ENCODE measurements around the gene AGO1.
A peak's percentile ranks its signal among the peaks of the same experiment; 100 is the strongest.
"Not testable (repeated sequence)": the region's sequence is repeated elsewhere in the genome, so short reads cannot be mapped to it uniquely, and the experiment has no call there.

Gene AGO1

DNA sequence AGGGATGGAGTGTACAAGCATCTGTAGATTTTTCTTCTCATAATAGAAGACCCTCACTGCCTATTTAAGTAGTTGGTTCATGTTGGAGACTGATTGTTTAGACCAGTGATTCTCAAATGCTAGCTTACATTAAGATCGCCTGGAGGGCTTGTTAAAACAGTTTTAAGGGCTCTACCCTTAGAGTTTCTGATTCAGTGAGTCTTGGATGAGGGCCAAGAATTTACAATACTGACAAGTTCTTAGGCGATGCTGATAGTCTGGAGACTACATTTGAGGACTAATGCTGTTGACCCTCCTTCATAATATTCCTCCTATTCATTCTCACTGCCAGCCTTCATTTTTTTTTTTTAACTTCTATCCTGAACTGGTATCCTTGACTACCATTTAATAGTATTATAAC, 32.7 kb downstream of the AGO1 start:
- DNase-seq (ENCODE audit: low spot score): no peak

DNA sequence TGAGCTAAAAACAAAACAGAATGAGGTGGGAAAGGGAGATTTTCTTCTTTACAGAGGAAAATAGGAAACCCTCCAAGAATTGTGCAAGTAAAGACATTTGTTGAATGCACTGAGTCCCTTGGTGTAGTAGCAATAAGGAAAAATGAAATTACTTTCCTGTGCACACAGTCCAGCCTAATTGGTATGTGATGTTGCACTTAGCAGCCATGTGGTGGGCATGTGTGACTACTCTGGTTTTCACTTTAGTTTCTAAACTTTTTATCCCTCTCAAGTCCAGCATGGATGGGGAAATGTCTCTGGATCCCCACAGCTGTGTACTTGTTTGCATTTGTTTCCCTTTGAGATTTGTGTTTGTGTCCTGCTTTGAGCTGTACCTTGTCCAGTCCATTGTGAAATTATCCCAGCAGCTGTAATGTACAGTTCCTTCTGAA, 40.8 kb downstream of the AGO1 start:
- no peak for DNase-seq (ENCODE audit: low spot score)

- no peak for DNase-seq (ENCODE audit: low spot score)
Observed at GRCh38 chr1:35924838-35925237, 41.8 kb downstream of the AGO1 start.

GRCh38 chr1:35925741-35926140, 42.7 kb downstream of the AGO1 start:
- no peak for DNase-seq (ENCODE audit: low spot score)

DNA sequence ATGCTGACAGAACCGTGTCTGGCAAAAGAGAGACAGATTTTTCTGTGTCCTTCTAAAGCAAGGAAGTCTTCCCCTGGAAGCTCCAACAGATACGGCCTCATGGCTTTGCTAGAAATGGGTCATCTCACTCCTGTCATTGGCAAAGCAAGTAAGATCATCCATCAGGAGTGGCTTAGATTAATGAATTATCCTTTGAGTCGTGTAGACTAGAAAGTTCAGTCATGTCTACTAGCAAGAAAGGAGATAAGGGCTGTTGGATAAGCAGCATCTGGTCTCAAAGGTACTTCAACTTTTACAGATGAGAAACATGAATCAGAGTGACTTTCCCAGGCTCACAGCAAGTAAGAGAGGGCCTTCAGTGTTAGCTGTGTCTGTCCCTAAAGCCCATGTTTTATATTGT, 44.5 kb downstream of the AGO1 start:
- no peak for DNase-seq (ENCODE audit: low spot score)

- DNase-seq (ENCODE audit: low spot score): peak; percentile 31
Observed at GRCh38 chr1:35929730-35930592, 47.0 kb downstream of the AGO1 start.

GRCh38 chr1:35930593-35931445, 47.8 kb downstream of the AGO1 start, which contains the start of gene AGO3:
Gene AGO3, plus strand, starts transcription at chr1:35931105. Its CDS starts 322 bp downstream, at chr1:35931427.
- DNase-seq (ENCODE audit: low spot score): peak; percentile 83

GRCh38 chr1:35931446-35932157, 48.6 kb downstream of the AGO1 start:
- peak; percentile 2 for DNase-seq (ENCODE audit: low spot score)

DNA sequence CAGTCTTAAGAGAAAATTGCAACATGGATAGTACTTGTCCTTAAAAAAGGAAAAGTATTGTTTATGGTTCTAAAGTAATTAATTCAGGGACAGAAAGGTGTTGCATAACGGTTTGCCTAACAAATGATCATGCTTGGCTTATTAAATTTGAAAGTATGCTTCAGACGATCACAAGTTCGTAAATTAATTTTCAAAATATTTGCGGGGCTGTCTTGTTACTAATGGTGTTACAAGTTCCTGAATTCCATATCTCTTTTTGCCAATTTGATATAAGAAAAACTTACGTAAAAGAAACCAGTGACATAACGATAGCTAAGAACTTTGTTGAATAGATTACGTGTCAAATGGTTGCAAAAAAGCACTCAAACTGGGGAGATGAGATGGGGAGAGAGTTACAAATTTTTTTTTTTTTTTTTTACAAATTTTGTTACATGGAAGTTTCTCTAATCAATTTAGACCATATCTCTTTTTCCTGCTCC, 49.2 kb downstream of the AGO1 start:
- DNase-seq (ENCODE audit: low spot score): no peak

- DNase-seq (ENCODE audit: low spot score): no peak
Observed at GRCh38 chr1:35932941-35933340, 49.9 kb downstream of the AGO1 start.

DNA sequence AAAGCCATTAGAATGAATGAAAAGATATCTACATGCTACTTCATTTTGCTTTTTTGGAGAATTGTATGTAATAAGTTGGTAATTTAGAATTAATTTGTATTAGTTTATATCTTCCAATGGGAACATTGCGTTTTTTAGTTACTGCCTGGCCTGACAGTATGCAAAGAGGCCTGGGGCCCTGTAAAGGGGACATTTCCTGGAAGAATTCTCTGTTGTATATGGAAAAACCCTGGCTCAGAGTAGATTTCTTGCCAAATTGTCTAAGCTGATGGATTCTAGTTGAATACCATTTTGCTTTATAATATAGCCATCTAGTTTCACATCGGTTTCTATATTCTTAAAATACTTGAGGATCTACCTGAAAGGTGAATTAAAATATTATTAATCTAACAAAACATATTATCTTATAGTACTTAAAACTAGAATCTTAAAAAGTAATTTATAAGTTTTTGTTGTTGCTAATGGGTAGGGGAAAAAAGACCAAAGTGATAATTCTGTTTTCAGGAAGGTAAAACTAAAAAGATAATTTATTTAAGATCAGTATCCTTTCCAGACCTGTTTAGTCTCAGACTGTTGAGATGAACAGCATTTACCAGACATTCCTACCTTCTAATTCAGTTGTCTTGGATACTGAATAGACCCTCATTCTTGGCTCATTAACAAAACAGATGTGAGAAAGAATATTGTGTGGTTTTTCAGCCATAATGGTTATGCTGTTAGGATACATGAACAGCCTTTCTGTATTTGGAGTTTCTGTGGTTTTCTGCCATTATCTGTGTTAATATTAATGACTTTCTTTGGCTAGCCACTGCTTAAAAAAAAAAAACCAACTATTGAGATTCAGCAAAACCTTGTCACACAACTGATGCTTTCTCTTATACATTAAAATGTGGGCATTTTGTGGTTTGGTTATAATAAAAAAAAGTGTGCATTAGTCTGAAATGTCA, 52.7 kb downstream of the AGO1 start:
- no peak for DNase-seq (ENCODE audit: low spot score)

- DNase-seq (ENCODE audit: low spot score): no peak
Observed at GRCh38 chr1:35936838-35937237, 53.8 kb downstream of the AGO1 start.

- no peak for DNase-seq (ENCODE audit: low spot score)
Observed at GRCh38 chr1:35939484-35939883, 56.5 kb downstream of the AGO1 start.

GRCh38 chr1:35945327-35945726, 62.3 kb downstream of the AGO1 start:
- DNase-seq (ENCODE audit: low spot score): no peak

GRCh38 chr1:35947547-35947946, 64.5 kb downstream of the AGO1 start:
- no peak for DNase-seq (ENCODE audit: low spot score)

DNA sequence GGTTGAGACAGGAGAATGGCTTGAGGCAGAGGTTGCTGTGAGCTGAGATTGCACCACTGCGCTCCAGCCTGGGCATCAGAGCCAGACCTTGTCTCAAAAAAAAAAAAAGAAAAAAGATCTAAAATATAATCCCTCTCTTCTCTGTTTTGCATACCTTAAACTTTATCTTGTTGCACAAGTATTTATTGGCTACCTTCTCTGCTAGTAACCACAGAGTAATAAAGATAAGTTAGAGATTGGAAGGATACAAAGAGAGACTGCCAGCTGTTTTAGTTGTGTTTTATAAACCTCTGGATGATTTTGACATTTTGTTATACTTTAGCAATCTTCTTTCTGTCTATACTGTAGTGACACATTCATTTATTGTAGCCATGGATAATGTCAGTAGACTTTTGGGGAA, 75.5 kb downstream of the AGO1 start:
- DNase-seq (ENCODE audit: low spot score): no peak

DNA sequence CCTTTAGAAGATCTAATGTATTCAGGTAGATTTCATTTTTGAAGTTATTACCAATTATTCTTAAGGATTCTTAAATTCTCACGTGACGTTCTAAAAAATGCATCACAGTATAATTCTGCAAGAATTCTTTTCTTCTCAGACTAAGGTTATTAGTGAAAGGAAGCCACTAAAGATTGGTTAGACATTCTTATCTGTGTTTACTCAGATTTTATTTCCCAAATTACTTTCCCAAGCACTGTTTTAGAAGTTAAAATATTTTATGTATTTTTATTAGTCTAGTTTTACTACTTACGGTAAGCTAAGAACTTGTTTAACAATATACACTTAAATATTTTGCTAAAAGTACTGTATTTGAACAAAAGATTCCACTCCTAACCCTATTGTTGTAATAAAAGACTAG, 76.3 kb downstream of the AGO1 start:
- no peak for DNase-seq (ENCODE audit: low spot score)

GRCh38 chr1:35962952-35963351, 79.9 kb downstream of the AGO1 start:
- DNase-seq (ENCODE audit: low spot score): no peak

DNA sequence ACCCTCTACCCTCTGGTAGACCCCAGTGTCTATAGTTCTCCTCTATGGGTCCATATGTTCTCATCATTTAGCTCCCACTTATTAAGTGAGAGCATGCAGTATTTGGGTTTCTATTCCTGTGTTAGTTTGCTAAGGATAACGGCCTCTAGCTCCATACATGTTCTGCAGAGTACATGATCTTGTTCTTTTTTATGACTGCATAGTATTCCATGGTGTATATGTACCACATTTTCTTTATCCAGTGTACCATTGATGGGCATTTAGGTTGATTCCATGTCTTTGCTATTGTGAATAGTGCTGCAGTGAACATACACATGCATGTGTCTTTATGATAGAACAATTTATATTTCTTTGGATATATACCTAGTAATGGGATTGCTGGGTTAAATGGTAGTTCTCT, 81.3 kb downstream of the AGO1 start:
- not testable (repeated sequence) for DNase-seq (ENCODE audit: low spot score)

- no peak for DNase-seq (ENCODE audit: low spot score)
Observed at GRCh38 chr1:35968396-35968795, 85.4 kb downstream of the AGO1 start.

DNA sequence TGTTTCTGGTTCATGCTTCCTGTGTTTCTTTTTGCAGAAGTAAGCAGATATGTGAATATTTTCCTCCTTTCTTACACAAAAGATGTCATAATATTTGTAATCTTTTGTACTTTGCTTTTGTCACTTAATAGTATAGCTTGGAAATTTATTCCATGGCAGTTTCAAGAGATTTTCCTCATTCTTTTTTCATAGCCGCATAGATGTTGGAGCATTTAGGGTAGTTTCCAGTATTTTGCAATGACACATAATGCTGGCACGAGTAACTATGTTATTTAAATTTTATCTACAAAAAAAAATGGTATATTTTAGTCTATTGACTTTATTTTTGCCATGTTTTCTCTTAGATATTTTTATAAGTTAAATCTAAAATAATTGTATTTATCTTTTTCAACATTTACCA, 88.6 kb downstream of the AGO1 start:
- DNase-seq (ENCODE audit: low spot score): no peak

All from CD4-positive, alpha-beta T cell treated with Interleukin-15 for 4 hours (primary cell).